ENCODE measurements around the gene SLC28A2.
A peak's percentile ranks its signal among the peaks of the same experiment; 100 is the strongest.

DNA sequence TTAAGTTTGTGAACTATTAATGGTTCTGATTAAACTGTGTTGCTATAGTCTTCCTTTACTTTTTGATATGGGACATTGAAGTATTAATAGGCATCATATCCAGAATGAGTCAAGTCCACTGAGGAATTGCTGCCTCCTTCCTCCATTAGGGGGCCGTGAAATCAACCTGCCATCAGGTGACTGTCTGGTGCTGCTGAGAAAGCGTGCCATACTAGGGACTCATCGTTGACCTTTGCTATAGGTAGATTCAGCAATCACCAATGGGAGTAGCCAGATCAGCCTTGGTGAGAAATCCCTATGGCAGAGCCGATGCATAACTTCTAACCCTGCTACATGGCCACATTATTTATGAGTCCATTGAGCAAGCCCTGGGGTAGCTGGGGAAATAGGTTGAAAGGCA, 30.1 kb upstream of the SLC28A2 start:
- TF ChIP-seq CTCF (IDR thresholded peaks at IDR 0.05): peak in 3 of 6 experiments; percentile 37 to 48 (median 42)
- TF ChIP-seq POLR2A (IDR thresholded peaks at IDR 0.05): no peak
